Measurements from ENCODE around the gene INHBB.

Gene INHBB

DNA sequence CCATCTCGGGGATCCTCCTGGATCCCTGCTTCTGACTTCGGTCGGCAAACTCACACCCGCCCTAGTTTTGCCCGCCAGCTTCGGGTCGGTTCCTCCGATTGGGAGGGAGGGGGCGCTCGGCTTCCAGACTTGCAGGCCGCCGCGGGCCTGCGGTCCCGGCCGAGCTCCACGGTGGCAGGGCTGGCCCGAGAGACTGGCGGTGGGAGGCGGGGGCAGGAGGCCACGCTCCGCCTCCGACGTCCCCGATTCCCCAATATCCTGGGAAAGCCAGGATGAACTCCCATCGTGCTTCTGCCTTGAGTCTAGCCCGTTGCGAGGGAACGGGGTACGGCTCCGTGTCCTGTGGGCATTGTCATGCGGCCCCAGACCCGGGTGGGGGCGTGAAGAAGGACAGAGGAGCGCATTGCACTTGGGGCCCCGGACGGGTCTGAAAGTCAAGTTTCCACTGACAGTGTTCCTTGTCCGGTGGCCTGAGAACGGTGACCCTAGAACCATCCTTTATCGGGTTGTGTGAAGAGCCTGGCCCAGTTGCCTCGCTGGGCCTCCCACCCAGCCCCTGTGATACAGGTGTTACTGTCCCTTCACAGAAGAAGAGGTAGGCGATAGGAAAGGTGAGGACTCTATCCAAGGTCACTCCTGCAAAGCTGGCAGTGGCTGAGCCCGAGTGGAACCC, 2.4 kb upstream of the INHBB start:
- Histone ChIP-seq H3K27ac (ENCODE audit: low read length) (no peak overlapping the region), H3K4me3 (ENCODE audit: low read length) (peak overlapping the region; percentile 51), H3K9me2 (replicated peaks; ENCODE audit: insufficient read depth, low read length) (no peaks in the 10 kb centered on the region), H3K27me3 (replicated peaks; ENCODE audit: insufficient read depth, low read length) (peaks cover 37% of the 10 kb centered on the region), H3K79me2 (ENCODE audit: low read length) (no peaks in the 10 kb centered on the region), H3F3A (ENCODE audit: insufficient read depth, low read length) (no peaks in the 10 kb centered on the region), H3K36me3 (replicated peaks; ENCODE audit: insufficient read depth, low read length) (no peaks in the 10 kb centered on the region), H3K4me1 (ENCODE audit: low read length) (0 out of 2 replicates have a peak, but pooled peaks cover 8% of the 10 kb centered on the region), H3K9ac (ENCODE audit: low read length) (no peak overlapping the region), H3K9me3 (replicated peaks; ENCODE audit: insufficient read depth, low read length) (no peaks in the 10 kb centered on the region), H3K4me2 (ENCODE audit: low read depth, low read length) (peak overlapping the region; percentile 86), H2AFZ (ENCODE audit: low read length) (peak overlapping the region; percentile 36; the same call in 1 of the 2 replicates), H4K20me1 (ENCODE audit: insufficient read depth, low read length) (no peaks in the 10 kb centered on the region)
- DNase-seq, result peak; percentile 71
- TF ChIP-seq EZH2phosphoT487 (IDR thresholded peaks at IDR 0.05; ENCODE audit: low read length) (no peak), EZH2 (optimal IDR thresholded peaks at IDR 0.05; ENCODE audit: low read depth, low read length) (no peak)
- TF ChIP-seq, protein P1, sequence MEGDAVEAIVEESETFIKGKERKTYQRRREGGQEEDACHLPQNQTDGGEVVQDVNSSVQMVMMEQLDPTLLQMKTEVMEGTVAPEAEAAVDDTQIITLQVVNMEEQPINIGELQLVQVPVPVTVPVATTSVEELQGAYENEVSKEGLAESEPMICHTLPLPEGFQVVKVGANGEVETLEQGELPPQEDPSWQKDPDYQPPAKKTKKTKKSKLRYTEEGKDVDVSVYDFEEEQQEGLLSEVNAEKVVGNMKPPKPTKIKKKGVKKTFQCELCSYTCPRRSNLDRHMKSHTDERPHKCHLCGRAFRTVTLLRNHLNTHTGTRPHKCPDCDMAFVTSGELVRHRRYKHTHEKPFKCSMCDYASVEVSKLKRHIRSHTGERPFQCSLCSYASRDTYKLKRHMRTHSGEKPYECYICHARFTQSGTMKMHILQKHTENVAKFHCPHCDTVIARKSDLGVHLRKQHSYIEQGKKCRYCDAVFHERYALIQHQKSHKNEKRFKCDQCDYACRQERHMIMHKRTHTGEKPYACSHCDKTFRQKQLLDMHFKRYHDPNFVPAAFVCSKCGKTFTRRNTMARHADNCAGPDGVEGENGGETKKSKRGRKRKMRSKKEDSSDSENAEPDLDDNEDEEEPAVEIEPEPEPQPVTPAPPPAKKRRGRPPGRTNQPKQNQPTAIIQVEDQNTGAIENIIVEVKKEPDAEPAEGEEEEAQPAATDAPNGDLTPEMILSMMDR (IDR thresholded peaks at IDR 0.05; ENCODE audit: low read length), result peak; percentile 75

DNA sequence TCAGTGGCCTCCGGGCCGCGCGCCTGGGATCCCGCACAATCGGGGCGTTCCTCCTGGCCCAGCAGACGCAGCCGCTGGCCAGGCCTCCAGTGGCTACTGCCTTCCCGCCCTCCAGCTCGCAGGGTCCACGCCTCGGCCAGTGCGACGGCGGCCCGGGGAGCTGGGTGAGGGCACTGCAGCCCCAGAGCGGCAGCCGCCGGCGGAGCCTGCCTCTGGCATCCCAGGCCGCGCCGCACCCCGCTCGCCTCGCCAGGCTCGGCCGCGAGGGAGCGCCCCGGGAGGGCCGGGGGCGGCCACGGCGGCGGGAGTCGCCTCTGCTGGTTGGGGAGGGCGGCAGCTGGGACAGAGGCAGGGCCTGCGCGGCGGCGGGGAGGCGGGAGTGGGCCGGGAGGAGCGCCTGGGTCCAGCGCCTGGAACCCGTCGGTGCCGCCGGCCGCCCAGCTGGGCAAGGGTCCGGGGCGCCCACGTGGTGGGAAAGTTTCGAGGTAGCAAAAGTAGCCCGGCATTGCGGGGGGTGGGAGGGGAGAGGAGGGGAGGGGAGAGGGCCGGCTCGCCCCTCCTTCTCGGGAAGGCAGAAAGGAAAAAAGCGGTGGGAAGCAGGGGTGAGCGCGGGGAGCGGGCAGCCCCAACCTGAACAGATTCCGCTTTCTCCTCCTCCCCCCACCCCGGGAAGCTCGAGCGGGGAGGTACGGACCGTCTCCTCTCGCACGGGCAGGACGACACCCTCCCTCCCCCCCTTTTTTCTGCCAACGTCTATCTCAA, 1.5 kb upstream of the INHBB start:
- Histone ChIP-seq H3K9ac (ENCODE audit: low read length) (no peak overlapping the region), H2AFZ (ENCODE audit: low read length) (no peak overlapping the region), H3K36me3 (replicated peaks; ENCODE audit: insufficient read depth, low read length) (no peaks in the 10 kb centered on the region), H3K4me3 (ENCODE audit: low read length) (peak overlapping the region; percentile 7; the same call in 1 of the 2 replicates), H3K4me2 (ENCODE audit: low read depth, low read length) (peak overlapping the region; percentile 47; the same call in 1 of the 2 replicates), H3F3A (ENCODE audit: insufficient read depth, low read length) (no peaks in the 10 kb centered on the region), H3K4me1 (ENCODE audit: low read length) (0 out of 2 replicates have a peak, but pooled peaks cover 8% of the 10 kb centered on the region), H3K79me2 (ENCODE audit: low read length) (no peaks in the 10 kb centered on the region), H3K9me2 (replicated peaks; ENCODE audit: insufficient read depth, low read length) (no peaks in the 10 kb centered on the region), H3K27ac (ENCODE audit: low read length) (no peak overlapping the region), H3K9me3 (replicated peaks; ENCODE audit: insufficient read depth, low read length) (no peaks in the 10 kb centered on the region), H4K20me1 (ENCODE audit: insufficient read depth, low read length) (no peaks in the 10 kb centered on the region), H3K27me3 (replicated peaks; ENCODE audit: insufficient read depth, low read length) (peaks cover 44% of the 10 kb centered on the region)
- no peak for DNase-seq
- no peak for TF ChIP-seq EZH2 (optimal IDR thresholded peaks at IDR 0.05; ENCODE audit: low read depth, low read length)
- TF ChIP-seq EZH2phosphoT487 (IDR thresholded peaks at IDR 0.05; ENCODE audit: low read length), result no peak
- TF ChIP-seq, protein P1 (IDR thresholded peaks at IDR 0.05; ENCODE audit: low read length), result no peak

DNA sequence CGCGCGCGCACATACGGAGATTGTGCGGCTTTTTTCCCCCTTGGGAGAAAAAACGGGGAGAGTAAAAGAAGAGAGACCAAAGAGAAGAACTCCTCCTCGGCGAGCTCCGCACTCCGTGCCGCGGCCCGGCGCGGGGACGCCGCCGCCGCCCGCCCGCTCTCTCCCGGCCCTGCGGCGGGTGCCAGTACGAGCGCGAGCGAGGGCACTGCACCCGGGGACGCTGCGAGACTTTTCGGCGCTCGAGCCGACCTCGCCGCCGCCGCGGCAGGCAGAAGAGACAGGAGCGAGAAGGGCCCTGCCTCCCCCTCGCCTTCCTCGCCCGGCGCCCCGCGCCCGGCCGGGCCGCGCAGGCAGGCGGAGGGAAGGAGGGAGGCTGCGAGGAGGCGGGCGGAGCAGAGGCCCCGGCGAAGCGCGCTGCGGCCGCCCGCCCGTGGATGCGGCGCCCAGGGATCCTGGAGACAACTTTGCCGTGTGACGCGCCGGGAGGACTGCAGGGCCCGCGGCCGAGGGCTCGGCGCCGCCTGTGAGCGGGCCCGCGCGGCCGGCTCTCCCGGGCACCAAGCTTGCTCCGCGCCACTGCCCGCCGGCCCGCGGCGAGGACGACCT, 857 bp upstream of the INHBB start:
- Histone ChIP-seq H3K9me3 (replicated peaks; ENCODE audit: insufficient read depth, low read length) (no peaks in the 10 kb centered on the region), H2AFZ (ENCODE audit: low read length) (no peak overlapping the region), H3F3A (ENCODE audit: insufficient read depth, low read length) (no peaks in the 10 kb centered on the region), H3K4me1 (ENCODE audit: low read length) (0 out of 2 replicates have a peak, but pooled peaks cover 8% of the 10 kb centered on the region), H3K4me3 (ENCODE audit: low read length) (peak overlapping the region; percentile 7; the same call in 1 of the 2 replicates), H3K9me2 (replicated peaks; ENCODE audit: insufficient read depth, low read length) (no peaks in the 10 kb centered on the region), H3K79me2 (ENCODE audit: low read length) (no peaks in the 10 kb centered on the region), H3K9ac (ENCODE audit: low read length) (no peak overlapping the region), H4K20me1 (ENCODE audit: insufficient read depth, low read length) (no peaks in the 10 kb centered on the region), H3K27ac (ENCODE audit: low read length) (no peak overlapping the region), H3K4me2 (ENCODE audit: low read depth, low read length) (peak overlapping the region; percentile 47; the same call in 1 of the 2 replicates), H3K36me3 (replicated peaks; ENCODE audit: insufficient read depth, low read length) (no peaks in the 10 kb centered on the region), H3K27me3 (replicated peaks; ENCODE audit: insufficient read depth, low read length) (peaks cover 51% of the 10 kb centered on the region)
- DNase-seq, result no peak
- TF ChIP-seq EZH2phosphoT487 (IDR thresholded peaks at IDR 0.05; ENCODE audit: low read length), result no peak
- no peak for TF ChIP-seq EZH2 (optimal IDR thresholded peaks at IDR 0.05; ENCODE audit: low read depth, low read length)
- TF ChIP-seq, protein P1 (IDR thresholded peaks at IDR 0.05; ENCODE audit: low read length), result no peak
